NOMO-1 treated with dmso at 0.1 percent for 144 hours (cell line): ENCODE data around the gene KIAA1210.
A peak's percentile ranks its signal among the peaks of the same experiment; 100 is the strongest.

Experiments
- DNase-seq: peaks from one replicate; lab custom pipeline; 2025; ENCODE audit not compliant: unreplicated experiment; lab: John Stamatoyannopoulos, UW

KIAA1210 gene

GRCh38 chrX:119127650-119128049, at the start of gene KIAA1210:
KIAA1210 (minus strand) TSS chrX:119127812; CDS start chrX:119123642, 4,170 bp downstream.
- DNase-seq, result no peak

DNA sequence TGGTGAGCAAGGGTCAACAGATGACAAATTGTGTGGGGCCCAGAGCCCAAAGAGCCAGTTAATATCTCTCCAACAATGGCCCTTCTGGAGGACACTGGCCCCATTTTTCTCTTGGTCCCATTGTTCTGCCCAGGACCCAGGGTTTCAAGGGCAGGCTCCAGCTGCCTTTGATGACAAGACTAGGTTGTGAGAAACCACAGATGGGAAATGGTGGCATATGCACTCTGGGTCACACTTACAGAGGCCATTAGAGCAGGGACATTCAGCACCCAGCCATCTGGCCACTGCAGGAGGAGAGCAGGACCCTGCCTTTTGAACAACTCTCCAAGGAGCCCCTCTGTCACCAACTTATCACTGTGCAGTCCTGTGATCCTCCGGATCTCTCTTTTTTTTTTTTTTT, 49.7 kb upstream of the KIAA1210 start:
- DNase-seq, result no peak

DNA sequence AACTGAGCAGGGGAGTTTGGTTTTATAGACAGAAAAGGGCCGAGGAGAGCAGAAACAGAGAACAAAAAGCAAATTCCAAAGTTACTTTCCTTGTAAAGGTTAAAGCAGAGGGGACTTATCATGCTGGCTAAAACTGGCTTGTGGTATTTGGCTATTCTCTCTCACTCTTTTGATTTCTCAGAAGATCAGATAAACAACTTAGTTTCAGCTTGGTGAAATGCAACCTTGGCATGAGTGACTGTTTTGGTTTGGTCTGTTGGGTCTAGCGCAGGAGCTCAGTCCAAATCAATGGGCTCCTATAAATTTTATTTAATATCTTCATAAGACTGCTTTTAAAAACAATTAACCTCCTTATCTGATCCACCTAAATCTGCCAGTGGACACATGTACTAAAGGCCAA, 47.3 kb upstream of the KIAA1210 start:
- DNase-seq, result no peak

DNA sequence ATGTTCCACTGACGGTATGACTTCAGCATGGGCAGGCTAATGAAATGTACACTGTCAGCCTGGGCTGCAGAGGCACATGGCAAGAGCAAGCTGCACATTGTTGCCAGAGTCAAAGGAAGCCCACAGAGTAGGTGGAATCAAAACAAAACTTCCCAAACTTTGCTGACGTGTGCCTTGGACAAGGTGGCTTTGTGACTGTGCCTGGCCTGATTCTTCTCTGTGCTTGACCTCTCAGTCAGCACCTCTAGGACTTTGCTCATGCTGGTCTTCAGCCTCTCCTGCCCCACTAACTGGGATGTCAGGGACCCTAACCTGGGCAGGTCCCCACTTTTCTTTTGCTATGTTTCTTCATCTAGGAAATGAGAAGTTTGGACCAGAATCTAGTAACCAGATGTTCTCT, 40.5 kb upstream of the KIAA1210 start:
- no peak for DNase-seq

GRCh38 chrX:119158226-119158625, 30.6 kb upstream of the KIAA1210 start:
- DNase-seq, result no peak

- DNase-seq, result no peak
Measured at GRCh38 chrX:119156241-119156640, 28.6 kb upstream of the KIAA1210 start.

- DNase-seq, result no peak
Measured at GRCh38 chrX:119155416-119156035, 27.9 kb upstream of the KIAA1210 start.

DNA sequence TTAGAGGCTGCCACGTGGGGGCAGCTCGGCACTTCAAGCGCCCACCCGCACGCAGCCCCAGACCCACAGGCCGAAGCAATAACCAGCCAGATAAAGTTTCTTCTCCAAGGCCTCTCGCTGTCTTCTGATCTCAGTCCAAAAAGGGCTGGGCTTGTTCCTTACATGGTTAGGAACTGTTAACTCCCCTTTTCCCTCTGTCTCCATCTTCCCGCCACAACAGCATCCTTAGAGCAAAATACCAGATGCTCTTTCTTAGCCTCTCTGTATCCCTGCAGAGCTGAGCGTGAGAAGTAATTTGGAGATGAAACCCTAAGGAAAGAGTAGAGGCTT, 23.4 kb upstream of the KIAA1210 start:
- DNase-seq, result no peak

GRCh38 chrX:119150163-119151050, 22.8 kb upstream of the KIAA1210 start:
- DNase-seq, result no peak

GRCh38 chrX:119147486-119147885, 19.9 kb upstream of the KIAA1210 start:
- DNase-seq, result no peak

DNA sequence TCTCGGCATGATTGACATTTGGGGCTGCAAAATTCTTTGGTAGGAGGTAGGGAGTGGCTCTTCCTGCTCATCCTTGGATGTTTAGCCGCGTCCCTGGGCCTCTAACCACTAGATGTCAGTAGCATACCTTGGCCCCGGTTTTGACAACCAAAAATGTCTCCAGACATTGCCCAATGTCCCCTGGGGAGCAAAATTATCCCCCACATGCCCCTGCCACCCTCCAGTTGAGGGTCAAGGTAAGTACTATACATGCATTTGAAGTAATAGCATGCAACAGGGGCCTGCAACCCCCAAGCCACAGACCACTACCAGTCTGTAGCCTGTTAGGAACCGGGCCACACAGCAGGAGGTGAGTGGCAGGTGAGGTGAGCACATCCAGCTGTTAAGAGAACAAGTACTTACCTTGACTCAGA, 17.6 kb upstream of the KIAA1210 start:
- DNase-seq, result no peak

DNA sequence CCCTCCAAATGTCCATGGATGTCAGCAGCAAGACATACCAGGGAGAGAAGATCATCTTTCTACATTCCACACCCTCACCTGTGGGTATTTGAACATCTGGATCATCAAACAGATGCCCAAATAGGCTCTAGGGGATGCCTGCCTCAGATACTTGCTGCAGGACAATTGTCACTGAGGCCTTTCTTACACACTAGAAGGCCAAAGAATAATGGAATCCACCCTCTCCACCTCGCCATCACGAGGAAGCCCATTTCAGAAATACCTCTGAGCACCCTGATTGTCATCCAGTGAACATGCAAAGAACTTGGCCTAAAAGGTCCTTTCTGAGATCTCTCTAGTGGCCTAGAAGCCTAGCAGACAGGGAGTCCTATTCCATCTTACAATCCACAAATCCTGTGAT, 6.9 kb upstream of the KIAA1210 start:
- DNase-seq, result no peak

- peak; percentile 33 for DNase-seq
Measured at GRCh38 chrX:119132961-119133360, 5.3 kb upstream of the KIAA1210 start.

DNA sequence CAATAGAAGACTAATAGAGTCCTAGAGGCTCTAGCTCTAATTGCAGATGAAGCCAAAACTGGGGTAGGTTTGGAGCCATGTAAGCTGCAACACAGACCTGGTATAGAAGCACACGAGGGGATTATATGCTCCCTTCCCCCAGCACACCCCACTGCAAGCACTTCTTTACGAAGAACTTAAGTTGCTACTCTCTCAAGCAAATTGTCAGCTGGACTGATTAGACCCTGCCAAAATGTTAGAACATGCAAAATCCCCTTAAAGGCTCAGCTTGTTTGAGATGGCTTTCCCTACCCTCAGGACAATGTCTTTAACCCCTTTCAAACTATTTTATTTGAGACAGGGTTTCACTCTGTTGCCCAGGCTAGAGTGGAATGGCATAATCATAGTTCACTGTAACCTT, 4.7 kb upstream of the KIAA1210 start:
- DNase-seq, result no peak

DNA sequence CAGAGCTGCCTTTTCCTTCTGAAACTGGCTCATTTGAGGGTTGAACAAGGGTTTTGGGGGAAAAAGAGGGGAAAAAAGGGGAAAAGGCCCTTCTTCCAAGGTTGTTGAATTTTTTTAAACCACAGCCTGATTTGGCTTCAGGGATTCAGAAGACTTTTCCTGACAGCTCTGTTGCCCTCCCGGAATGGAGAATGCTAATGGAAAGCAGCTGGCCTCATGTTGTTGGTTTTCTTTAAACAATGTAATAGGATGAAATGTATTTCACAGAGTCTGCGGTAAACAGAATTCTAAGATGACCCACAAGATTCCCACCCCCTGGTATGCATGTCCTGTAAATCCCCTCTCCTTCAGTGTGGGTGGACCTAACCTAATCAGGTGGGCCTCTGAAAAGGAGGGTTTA, 3.3 kb upstream of the KIAA1210 start:
- no peak for DNase-seq

- no peak for DNase-seq
Measured at GRCh38 chrX:119121341-119121740, 6.3 kb downstream of the KIAA1210 start.

DNA sequence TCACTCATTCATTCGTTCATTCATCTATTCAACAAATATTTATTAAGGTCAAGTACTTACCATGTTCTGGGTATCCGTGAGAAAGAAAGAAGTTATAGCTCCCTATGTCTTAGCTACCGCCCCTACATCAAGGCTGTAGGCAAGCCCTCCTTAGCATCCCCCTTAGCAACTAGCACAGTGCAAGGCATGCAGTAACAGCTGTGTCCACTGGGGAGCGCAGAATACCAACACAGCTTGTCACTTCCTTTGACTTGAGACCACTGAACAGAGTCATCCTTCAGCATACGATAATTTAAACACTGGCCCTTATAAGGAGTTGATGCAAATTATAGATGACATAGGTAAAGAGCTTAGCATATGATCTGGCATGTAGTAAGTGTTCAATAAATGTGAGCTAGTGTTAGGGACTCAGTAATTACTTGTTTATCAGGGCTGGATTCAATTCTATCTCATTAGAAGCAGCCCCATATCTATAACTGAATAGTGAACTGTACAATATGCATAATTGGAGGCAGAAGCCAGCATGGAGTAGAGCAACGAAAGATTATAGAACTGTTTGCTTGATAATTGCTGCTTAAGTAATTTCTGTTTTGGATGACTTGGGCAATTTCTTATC, 8.7 kb downstream of the KIAA1210 start:
- DNase-seq, result no peak

GRCh38 chrX:119107206-119107605, 20.4 kb downstream of the KIAA1210 start:
- no peak for DNase-seq

DNA sequence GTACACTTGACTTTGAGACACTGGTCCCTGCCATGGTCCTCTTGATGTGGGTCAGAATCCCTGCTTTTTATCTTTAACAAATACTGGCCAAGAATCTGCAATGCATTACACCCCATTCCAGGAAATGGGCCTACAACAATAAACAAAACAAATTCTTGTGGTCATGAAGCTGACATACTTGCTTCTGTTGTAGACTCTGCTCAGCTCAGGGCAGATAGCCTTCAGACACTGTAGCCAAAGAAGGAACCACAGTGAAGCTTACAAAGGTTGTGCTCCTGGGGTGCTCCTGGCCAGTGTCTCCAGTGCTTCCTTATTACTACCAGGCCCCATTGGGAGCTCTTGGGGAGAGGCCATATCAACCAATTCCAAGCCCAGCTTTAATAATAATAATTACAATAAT, 21.8 kb downstream of the KIAA1210 start:
- DNase-seq, result no peak

GRCh38 chrX:119101168-119101567, 26.4 kb downstream of the KIAA1210 start:
- DNase-seq, result no peak

DNA sequence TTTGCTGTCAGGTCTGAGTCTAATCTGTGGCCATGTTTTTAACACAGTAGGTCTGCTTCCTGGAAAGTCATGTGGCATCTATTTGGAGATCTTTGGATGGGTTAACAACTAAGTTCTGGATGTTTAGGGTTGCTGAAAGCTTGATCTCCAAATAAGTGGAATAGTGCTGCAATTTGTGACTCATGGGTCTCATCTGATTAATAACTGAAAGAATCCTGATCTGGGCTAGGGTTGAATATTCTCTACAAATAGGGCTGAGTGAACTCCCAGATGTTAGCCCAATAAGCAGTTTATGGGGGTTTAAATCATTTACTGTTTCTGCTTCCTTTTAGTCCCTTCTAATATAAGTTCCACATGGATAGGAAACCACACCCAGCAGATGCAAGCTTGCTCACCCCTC, 31.7 kb downstream of the KIAA1210 start:
- DNase-seq, result no peak

- no peak for DNase-seq
Measured at GRCh38 chrX:119094819-119095218, 32.8 kb downstream of the KIAA1210 start.
